NCI-H1694 (cell line): Measurements from ENCODE around the gene DUXB.
A peak's percentile ranks its signal among the peaks of the same experiment; 100 is the strongest.

Experiments
- DNase-seq: peaks from one replicate; lab custom pipeline; 2025; lab: John Stamatoyannopoulos, UW

DUXB gene

DNA sequence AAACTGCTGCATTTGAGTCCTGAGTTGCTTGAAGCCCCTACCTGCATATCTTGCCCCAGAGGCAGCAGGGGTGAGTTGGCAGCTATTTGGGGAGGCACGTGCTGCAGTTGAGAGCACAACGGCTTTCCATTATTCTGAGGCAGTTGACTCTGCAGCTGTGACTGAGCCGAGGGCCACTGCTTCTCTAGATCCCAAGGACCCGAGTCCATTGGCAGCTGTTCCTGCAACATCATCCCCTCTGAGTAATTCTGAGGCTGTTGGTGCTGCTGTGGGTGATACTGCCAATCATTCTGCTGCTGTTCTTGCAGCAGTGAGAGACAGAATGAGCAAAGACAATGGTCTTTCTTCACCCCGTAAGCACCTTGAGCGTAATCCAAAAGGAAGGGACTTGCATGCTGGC, 40.9 kb downstream of the DUXB start:
- DNase-seq = no peak

DNA sequence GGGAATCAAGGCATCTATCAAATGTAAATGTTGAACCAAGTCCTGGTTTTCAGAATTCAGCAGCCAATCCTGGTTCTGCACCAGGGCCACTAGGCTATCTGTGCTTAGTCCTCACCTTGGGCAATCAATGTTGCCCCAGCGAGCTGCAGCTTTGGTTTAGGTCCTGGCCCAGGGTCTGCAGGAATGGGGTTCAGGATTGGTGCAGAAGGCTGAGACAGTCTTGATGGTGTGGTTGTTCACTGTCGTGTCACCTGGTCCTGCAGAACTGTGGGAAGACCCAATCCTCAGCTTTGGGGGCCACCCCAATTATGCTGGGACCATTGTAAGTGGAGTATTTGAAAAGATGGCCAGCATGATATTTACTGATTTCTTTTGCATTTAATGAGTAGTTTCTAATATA, 43.1 kb downstream of the DUXB start:
- no peak for DNase-seq

DNA sequence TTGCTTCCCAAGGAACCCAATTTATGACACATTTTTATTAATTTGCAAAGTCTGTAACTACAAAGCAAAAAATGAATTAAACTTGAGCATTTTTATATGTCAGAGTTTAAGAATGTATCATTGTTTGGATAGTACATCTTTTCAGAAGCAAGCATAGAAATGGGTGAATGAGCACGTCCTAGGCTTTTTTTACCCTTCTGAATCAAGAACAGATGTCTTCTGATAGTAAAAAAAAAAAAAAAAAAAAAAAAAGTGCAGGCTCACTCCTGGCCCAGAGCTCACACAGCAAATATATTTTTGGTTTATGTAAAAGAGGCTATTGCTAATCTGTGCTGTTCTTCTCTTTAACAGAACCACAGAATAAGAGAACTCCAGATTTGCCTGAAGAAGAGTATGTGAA, 47.3 kb downstream of the DUXB start:
- DNase-seq = no peak

DNA sequence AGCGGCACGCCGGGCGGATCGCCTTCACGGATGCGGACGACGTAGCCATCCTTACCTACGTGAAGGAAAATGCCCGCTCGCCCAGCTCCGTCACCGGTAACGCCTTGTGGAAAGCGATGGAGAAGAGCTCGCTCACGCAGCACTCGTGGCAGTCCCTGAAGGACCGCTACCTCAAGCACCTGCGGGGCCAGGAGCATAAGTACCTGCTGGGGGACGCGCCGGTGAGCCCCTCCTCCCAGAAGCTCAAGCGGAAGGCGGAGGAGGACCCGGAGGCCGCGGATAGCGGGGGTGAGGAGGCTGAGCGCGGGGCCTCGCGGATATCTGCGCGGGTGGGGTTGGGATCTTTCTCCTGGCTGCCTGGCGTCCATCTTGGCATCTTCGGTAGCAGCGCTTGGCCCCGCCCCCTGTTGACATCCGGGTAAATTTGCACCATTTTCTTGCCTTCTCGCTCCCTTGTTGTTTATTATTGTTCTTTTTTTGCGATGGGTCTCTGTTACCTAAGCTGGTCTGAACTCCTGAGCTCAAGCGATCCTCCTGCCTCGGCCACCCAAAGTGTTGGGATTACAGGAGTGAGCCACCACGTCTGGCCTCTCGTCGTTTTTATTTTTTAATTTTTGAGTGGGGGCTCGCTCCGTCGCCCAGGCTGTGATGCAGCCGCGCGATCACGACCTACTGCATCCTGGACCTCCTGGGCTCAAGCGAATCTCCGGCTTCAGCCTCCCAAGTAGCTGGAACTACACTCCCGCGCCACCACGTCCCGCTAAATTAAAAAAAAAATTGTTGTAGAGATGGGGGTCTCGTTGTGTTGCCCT, 52.8 kb downstream of the DUXB start:
- peak; percentile 42 for DNase-seq

DNA sequence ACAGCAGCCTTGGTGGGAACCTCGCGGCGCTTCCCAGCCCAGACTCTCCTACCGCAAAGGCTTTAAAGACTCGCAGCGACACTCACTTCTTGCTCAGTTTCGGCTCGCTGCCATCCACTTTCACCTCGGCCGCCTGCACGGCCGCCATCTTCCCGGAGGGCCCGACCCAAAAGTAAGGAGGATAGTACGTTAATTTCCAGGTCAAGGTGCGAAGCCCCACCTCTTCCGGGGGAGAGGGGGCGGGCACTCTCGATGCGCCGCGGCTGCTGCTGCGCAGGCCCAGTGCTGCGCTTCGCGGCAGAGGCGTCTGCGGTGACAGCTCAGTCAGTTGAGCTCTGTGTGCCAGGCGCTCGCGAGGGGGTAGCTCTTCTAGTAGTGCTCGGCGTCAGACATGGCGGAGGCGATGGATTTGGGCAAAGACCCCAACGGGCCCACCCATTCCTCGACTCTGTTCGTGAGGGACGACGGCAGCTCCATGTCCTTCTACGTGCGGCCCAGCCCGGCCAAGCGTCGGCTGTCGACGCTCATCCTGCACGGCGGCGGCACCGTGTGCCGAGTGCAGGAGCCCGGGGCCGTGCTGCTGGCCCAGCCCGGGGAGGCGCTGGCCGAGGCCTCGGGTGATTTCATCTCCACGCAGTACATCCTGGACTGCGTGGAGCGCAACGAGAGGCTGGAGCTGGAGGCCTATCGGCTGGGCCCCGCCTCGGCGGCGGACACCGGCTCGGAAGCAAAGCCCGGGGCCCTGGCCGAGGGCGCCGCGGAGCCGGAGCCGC, 53.6 kb downstream of the DUXB start, which contains the start of the genes KARS1 and TERF2IP:
TSS of gene KARS1 (minus strand) at position 174 of the 773 bp plus-strand sequence. CDS start at position 148, 26 bp downstream.
TSS of gene TERF2IP (plus strand) at position 282 of the 773 bp plus-strand sequence. CDS start at position 392, 110 bp downstream.
- peak; percentile 84 for DNase-seq

DNA sequence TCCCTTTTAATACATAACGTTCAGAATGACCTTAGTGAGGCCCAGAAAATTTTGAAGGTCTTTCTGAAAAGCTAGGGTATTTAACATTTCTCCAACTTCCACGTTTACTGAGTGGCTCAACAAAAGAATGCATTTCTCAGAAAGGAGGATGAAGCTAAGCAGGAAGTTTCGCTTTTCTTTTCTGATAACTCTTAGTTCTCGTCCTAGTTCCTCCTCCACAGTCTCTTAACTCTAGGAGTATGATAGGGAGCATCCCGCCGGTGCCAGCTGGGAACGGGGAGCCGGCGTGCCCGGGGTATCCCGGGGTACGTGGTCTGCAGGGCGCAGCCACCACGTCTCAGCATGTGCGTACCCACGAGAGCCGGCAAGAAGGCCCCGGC, 54.2 kb downstream of the DUXB start:
- DNase-seq = no peak

DNA sequence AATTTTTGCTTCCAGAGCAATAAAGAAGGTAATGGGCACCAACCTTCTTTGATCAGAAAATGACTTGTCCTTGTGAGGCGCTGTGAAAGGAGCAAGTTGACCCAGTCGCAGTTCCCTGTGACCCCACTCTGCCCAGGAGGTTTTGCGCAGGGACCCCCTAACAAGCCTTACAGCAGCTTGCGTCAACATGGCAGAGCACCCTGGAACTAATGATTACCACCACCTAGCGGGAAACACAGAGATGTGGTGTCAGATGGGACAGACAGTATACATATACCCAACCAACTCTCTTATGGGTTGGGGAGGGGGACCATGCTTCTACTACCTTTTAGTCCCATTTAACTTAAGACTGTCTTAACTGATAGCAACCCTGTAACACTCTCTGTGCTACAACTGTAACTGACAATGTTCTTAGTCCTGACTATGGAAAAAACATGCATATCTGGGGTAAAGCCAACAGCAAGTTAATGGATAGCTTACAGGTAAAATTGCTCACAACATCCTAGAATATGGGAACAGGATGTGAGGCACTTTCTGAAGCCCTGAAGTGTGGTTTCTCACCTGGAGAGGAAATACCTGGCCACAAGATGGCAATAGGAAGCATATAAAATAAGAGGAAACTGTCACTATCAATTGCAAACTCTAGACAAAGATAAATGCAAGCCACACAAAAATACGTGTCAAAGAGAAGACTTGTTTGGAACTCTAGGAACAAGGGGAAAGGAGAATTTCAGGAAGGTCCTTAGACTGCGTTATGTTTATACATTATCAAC, 56.8 kb downstream of the DUXB start:
- no peak for DNase-seq
